Measurements from ENCODE around the gene MAD1L1. TPM values are rescaled to one million over a fixed set of nuclear protein-coding genes. Genes with fewer than 3 reads are reported as not detected.

The MAD1L1 gene
- total and polyA plus RNA-seq, 2 donors = 23.1 to 27.4 TPM

DNA sequence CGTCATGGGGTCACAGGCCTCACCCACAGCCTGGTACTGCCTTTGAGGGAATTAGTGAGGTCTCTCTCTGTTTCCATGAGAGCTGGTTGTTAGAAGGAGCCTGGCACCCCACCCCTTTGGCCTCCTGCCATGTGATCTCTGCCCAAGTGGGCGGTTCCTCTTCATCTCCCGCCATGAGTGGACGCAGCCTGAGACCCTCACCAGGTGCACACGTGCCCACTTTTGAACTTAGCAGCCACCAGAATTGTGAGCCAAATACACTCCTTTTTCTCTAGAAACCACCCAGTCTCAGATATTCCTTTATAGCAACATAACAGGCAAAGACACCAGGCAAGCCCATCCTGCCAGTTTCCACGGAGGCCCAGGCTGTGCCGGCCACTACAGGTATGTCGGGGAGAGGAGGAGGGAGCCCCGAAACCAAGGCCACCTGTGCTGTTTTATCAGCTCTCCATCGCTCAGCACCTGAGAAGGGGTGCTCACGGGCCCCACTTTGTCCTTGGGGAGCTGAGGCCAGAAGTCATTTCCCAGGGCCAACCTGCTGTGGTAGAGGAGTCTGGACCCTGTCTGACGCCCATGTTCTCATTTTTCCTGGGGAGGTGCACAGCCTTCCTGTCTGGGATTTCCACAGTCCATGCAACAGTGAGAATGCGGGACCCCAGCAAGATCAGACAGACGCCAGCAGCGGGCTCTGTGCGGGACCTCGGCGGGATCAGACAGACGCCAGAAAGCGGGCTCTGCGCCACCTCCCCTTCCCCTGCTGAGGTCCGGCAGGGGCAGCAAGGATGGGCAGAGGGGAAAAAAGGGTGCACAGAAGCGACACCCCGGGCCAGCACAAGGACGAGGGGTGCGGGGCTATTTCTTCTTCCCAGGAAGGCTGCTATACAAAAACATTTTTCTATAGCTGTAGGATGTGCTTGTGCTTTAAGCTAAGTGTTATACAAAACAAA, 342.2 kb downstream of the MAD1L1 start:
- 92% methylated on average over 26 of the region's 26 CpGs for WGBS
- no peaks in the 10 kb centered on the region for H3K4me1 ChIP-seq (ENCODE audit: insufficient read depth)

DNA sequence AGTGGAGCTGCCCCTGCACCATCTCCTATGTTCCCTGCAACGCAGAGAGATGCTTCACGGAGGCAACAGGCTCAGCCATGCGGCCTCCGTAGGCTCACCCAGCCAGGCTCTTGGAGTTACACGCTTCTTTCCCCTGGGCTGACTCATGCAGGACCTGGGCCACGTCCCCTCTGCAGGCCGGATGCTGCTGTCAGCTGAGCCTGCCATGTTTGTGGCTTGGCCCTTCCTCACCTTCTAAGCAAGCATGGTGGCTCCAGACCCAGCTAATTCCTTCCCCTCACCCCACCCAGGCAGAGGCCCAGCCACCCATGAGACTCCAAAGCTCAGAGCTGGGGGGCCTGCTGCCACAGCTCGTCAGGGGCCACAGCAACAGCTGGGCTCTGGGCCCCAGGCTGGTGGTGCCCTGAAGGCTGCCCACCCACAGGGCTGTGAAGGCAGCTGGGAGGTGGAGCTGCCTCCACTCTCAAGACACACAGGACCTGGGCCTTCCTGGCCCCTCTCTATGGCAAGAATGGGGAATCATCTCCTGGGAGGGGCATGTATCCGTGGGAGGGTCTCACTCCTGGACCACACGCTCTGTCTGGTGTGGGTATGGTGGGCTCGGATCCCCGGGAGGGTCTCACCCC, 343.1 kb downstream of the MAD1L1 start:
- 85% methylated on average over 12 of the region's 12 CpGs for WGBS

More for the DNA sequence above, 342.2 kb downstream of the MAD1L1 start:
- H3K4me3 ChIP-seq (ENCODE audit: low read depth, low read length) = no peak overlapping the region
- no peak for DNase-seq (ENCODE audit: extremely low spot score)
- H3K27ac ChIP-seq (ENCODE audit: low read depth) = no peak overlapping the region
- H3K36me3 ChIP-seq (ENCODE audit: insufficient read depth) = no peaks in the 10 kb centered on the region

DNA sequence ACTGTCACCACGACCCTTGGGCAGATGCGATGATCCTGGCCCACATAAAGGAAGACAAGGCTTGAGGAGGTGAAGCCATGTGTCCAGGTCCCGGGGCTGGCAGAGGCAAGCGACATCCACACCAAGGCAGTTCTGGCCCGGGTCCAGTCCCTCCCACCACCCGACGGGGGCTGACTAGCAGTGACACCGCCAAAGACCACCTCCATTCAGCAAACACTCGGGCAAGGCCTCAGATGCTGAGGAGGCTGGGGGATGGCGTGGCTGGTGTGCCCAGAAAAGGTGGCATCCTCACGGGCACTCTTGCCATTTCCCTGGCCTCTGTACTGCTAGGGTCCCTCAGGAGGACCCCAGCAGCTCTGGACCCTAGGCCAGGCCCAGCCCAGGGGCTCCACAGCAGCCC, 343.7 kb downstream of the MAD1L1 start:
- Histone ChIP-seq H3K4me1 (ENCODE audit: insufficient read depth) (no peaks in the 10 kb centered on the region), H3K27ac (ENCODE audit: low read depth) (no peak overlapping the region), H3K36me3 (ENCODE audit: insufficient read depth) (no peaks in the 10 kb centered on the region), H3K4me3 (ENCODE audit: low read depth, low read length) (no peak overlapping the region)
- 89% methylated on average over 11 of the region's 11 CpGs for WGBS
- DNase-seq (ENCODE audit: extremely low spot score) = no peak

More for the DNA sequence above, 343.1 kb downstream of the MAD1L1 start:
- Histone ChIP-seq H3K27ac (ENCODE audit: low read depth) (no peak overlapping the region), H3K36me3 (ENCODE audit: insufficient read depth) (no peaks in the 10 kb centered on the region), H3K4me1 (ENCODE audit: insufficient read depth) (no peaks in the 10 kb centered on the region), H3K4me3 (ENCODE audit: low read depth, low read length) (no peak overlapping the region)
- no peak for DNase-seq (ENCODE audit: extremely low spot score)

DNA sequence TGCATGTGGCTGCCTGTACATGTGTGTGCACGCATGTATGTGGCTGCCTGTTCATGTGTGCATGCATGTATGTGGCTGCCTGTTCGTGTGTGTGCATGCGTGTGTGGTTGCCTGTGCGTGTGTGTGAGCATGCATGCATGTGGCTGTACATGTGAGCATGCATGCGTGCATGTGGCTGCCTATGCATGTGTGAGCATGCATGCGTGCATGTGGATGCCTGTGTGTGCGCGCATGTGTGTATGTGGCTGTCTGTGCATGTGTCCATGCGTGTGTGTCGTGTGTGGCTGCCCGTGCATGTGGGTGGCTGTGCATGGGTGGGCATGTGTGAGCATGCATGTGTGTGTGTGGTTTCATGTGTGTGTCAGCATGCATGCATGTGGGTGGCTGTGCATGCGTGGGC, 344.3 kb downstream of the MAD1L1 start:
- Histone ChIP-seq H3K4me1 (ENCODE audit: insufficient read depth) (no peaks in the 10 kb centered on the region), H3K36me3 (ENCODE audit: insufficient read depth) (no peaks in the 10 kb centered on the region), H3K4me3 (ENCODE audit: low read depth, low read length) (no peak overlapping the region), H3K27ac (ENCODE audit: low read depth) (no peak overlapping the region)
- WGBS = 95% methylated on average over 12 of the region's 12 CpGs
- DNase-seq (ENCODE audit: extremely low spot score) = no peak

DNA sequence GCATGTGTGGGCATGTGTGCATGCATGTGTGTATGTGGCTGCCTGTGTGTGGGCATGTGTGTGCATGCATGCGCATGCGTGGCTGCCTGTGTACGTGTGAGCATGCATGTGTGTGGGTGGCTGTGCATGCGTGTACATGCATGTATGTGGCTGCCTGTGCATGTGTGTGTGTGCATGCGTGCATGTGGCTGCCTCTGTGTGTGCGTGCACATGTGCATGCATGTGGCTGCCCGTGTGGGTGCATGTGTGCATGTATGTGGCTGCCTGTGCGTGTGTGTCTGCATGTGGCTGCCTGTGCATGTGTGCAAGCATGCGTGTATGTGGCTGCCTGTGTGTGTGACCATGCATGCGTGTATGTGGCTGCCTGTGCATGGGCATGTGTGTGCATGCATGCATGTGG, 345.5 kb downstream of the MAD1L1 start:
- Histone ChIP-seq H3K36me3 (ENCODE audit: insufficient read depth) (no peaks in the 10 kb centered on the region), H3K4me1 (ENCODE audit: insufficient read depth) (no peaks in the 10 kb centered on the region), H3K27ac (ENCODE audit: low read depth) (no peak overlapping the region), H3K4me3 (ENCODE audit: low read depth, low read length) (no peak overlapping the region)
- WGBS = 89% methylated on average over 10 of the region's 10 CpGs
- DNase-seq (ENCODE audit: extremely low spot score) = no peak

DNA sequence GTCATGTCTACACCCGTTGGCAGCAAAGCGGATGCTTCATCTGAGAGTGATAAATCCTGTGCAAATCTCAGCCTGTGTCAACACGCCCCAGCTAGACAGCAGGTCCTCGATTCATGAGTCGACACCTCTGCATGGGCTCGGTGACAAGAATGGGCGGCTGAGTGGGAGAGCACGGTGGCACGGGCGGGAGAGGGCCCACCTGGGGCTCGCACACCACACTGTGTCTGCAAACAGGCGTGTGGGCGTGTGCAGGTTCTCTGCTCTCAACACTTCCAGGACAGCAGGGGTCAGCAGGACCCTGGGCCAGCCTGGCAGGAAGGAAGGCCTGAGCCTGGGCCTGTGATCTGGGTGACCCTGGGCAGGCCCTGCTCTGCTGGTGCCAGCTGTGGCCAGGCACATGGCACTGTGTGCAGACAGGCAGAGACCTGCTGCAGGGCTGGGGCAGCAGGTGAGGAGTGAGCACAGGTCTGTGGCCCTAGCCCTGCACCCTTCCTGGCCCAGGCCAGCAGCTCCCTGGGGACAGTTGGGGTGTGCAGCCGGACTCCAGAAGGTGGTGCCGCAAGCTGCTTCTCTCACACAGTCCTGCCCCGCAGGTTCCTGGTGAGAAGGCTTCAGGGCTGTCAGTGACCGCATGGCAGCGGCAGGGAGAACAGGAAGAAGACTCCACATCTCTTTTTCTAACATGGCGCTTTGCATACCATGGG, 346.2 kb downstream of the MAD1L1 start:
- no peak overlapping the region for H3K27ac ChIP-seq (ENCODE audit: low read depth)
- 86% methylated on average over 19 of the region's 19 CpGs for WGBS
- H3K4me3 ChIP-seq (ENCODE audit: low read depth, low read length) = no peak overlapping the region
- no peak for DNase-seq (ENCODE audit: extremely low spot score)
- H3K36me3 ChIP-seq (ENCODE audit: insufficient read depth) = no peaks in the 10 kb centered on the region
- no peaks in the 10 kb centered on the region for H3K4me1 ChIP-seq (ENCODE audit: insufficient read depth)

DNA sequence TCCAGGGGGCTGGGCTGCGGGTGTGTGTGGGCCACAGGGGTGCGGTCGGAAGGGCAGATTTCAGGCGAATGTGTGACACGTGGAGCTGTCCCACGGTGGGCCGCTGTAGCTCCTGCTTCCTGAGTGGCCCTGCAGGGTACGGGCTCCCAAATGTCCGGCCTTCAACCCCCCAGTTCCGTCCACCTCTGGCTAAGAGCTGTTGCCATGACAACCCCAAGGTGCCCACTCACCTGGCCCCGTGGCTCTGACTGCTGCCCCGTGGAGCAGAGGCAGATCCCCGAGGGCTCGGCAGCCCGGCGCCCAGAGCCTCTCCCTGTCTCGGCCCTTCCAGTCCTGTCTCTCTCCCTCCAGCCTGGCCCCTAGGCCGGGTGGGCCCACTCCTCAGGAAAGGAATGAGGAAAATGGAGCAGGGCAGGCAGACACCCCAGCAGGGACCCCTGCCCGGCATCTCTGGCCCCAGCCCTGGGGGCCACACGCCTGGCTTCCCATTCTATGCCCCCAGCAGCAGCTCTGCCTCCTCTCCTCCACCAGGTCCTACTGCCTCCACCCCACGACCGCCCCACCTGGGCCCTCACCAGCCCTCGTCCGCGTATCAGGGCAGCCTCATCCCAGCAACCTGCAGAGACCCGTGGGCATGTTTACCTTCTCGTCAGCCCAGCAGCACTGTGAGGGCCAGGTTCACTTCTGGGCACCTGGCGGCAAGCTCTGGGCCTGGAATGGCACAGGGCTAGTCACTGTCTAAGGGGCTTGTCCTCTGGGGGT, 347.1 kb downstream of the MAD1L1 start:
- Histone ChIP-seq H3K4me3 (ENCODE audit: low read depth, low read length) (no peak overlapping the region), H3K4me1 (ENCODE audit: insufficient read depth) (no peaks in the 10 kb centered on the region), H3K36me3 (ENCODE audit: insufficient read depth) (no peaks in the 10 kb centered on the region), H3K27ac (ENCODE audit: low read depth) (no peak overlapping the region)
- no peak for DNase-seq (ENCODE audit: extremely low spot score)
- 87% methylated on average over 28 of the region's 28 CpGs for WGBS

DNA sequence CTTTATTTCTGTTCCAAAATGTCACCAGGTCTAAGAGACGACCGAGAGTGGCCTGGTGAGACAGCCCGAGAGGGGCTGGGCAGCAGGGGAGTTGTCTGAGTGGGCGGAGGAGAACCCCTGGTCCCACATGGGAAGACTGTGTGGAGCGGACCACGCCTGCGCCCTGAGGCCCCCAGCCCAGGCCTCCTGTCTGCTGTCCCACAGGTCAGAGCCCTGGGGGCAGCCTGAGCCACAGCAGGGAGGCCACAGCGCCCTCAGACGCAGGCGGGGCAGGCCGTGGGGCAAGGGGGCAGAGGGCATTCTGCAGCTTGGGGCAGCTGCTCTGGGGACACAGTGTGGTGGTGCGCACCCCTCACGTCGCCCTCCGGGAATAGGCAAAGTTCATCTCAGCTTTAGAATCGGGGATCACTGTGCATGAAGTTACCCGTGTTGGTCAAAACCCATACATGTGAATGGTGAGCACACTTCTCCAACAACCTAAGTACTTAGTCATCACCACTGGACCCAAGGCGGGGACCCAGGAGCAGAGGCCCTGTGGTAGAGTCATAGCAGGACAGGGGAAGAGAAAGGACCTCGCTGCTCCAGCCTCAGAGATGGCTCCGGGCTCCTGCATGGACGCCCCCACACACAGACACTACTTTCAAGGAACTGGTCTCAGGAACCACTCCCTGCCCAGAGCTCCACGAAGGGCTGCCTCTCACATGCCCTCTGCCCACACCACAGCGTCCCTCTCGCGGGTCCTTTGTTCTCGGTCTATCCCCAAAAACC, 348.0 kb downstream of the MAD1L1 start:
- DNase-seq (ENCODE audit: extremely low spot score) = no peak
- H3K36me3 ChIP-seq (ENCODE audit: insufficient read depth) = no peaks in the 10 kb centered on the region
- no peaks in the 10 kb centered on the region for H3K4me1 ChIP-seq (ENCODE audit: insufficient read depth)
- H3K27ac ChIP-seq (ENCODE audit: low read depth) = no peak overlapping the region
- H3K4me3 ChIP-seq (ENCODE audit: low read depth, low read length) = no peak overlapping the region
- whole genome bisulfite sequencing = 95% methylated on average over 26 of the region's 26 CpGs

DNA sequence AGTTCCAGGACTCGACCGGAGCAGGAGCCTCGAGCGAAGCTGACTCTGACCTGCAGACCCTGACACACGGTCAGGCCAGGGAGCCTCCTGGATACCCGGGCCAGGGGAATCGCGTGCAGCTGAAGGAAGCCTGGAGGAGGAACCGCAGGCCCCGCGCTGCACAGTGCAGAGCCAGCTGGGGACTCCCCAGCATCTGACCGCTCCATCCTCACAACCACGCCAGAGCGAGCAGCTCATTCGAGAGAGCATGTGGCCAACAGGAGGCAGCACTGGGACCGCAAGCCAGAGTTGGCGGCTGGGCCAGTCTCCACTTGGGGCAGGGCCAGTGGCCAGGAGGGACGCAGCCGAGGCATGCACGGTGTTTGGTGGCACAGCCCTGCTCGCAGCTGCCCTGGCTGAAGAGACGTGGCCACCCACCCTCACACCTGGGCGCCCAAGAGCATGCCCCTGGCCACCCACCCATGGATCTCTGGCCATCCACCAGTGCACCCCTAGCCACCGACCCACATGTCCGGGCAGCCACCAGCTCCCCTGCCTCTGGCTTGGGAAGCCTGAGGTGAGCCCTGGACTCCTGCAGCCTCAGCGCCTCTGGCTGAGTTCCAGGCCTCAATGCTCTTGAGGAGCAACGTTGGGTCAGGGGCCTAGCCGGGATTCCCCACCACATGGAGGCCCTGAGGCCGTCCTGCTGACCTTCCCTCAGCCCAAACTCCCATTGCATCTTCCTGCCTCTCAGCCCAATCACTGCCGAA, 348.7 kb downstream of the MAD1L1 start:
- H3K4me1 ChIP-seq (ENCODE audit: insufficient read depth) = no peaks in the 10 kb centered on the region
- no peaks in the 10 kb centered on the region for H3K36me3 ChIP-seq (ENCODE audit: insufficient read depth)
- H3K27ac ChIP-seq (ENCODE audit: low read depth) = no peak overlapping the region
- DNase-seq (ENCODE audit: extremely low spot score) = no peak
- H3K4me3 ChIP-seq (ENCODE audit: low read depth, low read length) = no peak overlapping the region
- WGBS = 90% methylated on average over 30 of the region's 30 CpGs

DNA sequence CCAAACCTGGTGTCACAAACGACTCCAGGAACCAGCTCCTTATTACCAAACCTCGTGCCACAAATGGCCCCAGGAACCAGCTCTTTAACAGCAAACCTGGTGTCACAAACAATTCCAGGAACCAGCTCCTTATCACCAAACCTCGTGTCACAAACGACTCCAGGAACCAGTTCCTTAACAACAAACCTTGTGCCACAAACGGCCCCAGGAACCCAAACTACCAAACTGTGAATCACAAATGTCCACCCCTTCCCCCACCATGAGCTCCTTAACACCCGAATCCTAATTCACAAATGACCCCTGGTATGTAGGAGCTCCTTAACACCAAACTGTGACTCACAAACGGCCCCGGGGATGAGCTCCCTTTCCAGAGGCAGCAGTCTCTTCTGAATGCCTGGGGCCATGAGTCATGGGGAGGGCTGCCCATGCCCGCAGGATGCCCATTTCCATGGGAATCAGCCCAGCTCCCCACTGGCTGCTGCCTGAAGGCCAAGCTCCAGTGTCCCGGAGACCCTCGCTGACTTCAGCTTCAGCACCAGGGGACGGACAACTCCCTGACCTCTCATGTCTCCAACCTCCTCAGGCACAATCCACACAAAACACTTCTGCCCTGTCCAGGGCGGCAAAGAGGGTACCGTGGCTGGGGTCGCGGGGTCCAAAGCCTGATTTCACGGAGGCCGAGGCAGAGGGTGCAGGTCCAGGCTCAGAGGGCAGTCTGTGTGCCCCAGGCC, 349.5 kb downstream of the MAD1L1 start:
- Histone ChIP-seq H3K27ac (ENCODE audit: low read depth) (no peak overlapping the region), H3K36me3 (ENCODE audit: insufficient read depth) (no peaks in the 10 kb centered on the region), H3K4me1 (ENCODE audit: insufficient read depth) (no peaks in the 10 kb centered on the region), H3K4me3 (ENCODE audit: low read depth, low read length) (no peak overlapping the region)
- DNase-seq (ENCODE audit: extremely low spot score) = no peak
- WGBS = 72% methylated on average over 18 of the region's 18 CpGs

DNA sequence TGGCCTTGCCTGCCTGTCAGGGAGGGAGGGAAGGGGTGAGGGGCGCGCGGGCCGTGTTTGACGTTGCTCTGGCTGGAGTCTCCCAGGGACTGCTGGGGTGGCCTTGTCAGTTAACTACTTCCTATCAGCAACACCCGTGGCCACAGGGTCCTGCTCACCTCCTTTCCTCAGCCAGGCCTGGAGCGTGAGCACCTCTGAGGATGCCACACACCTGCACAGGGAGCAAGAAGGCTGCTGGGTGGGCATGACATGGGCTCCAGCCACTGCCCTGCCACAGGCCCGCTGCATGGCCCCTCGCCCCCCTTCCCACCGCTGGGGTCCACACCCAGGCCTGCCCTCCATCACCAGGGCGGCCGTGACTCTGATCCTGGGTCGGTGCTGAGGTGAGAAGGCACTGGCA, 350.3 kb downstream of the MAD1L1 start:
- H3K36me3 ChIP-seq (ENCODE audit: insufficient read depth) = no peaks in the 10 kb centered on the region
- DNase-seq (ENCODE audit: extremely low spot score) = no peak
- 73% methylated on average over 13 of the region's 13 CpGs for WGBS
- H3K4me3 ChIP-seq (ENCODE audit: low read depth, low read length) = no peak overlapping the region
- no peak overlapping the region for H3K27ac ChIP-seq (ENCODE audit: low read depth)
- no peaks in the 10 kb centered on the region for H3K4me1 ChIP-seq (ENCODE audit: insufficient read depth)

DNA sequence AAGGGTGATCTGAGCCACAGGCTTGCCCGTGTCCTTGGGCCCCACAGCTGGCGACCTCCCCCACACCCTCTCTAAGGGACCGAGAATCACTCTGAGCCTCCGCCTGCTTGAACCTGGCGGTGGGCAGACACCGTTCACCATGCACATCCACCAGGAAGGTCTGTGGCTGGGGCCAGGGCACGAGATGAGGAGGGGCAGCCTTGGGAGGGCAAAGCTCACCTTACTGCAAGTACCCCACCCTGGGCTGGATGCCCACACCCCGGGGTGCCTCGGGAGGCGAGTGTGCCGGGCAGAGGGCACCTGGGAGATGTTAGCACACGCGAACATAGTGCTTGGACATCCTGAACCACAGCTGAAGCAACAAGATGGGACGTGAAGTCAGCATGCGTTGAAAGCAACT, 350.8 kb downstream of the MAD1L1 start:
- no peak for DNase-seq (ENCODE audit: extremely low spot score)
- no peaks in the 10 kb centered on the region for H3K4me1 ChIP-seq (ENCODE audit: insufficient read depth)
- no peaks in the 10 kb centered on the region for H3K36me3 ChIP-seq (ENCODE audit: insufficient read depth)
- H3K27ac ChIP-seq (ENCODE audit: low read depth) = no peak overlapping the region
- 93% methylated on average over 15 of the region's 15 CpGs for WGBS
- H3K4me3 ChIP-seq (ENCODE audit: low read depth, low read length) = no peak overlapping the region

Measured in urinary bladder (tissue), 4 donors.